ENCODE measurements around the gene TM4SF20.

- TF ChIP-seq CTCF (conservative IDR thresholded peaks at IDR 0.05; ENCODE audit: low read length), result no peak
- TF ChIP-seq EZH2phosphoT487 (IDR thresholded peaks at IDR 0.05; ENCODE audit: borderline replicate concordance), result no peak
Measured at GRCh38 chr2:227324642-227324994, 54.5 kb downstream of the TM4SF20 start.

All from Loucy (cell line).